Neural progenitor cell (in vitro differentiated cells): ENCODE data around the gene ATL2. TPM values are rescaled to one million over a fixed set of nuclear protein-coding genes. Genes with fewer than 3 reads are reported as not detected.
"Not testable (repeated sequence)": the region's sequence is repeated elsewhere in the genome, so short reads cannot be mapped to it uniquely, and the experiment has no call there.

Experiments used
- DNase-seq: peaks from one replicate; pipeline ENCODE4 v3.0.0-alpha.2; 2016; ENCODE audit warnings: low spot score
- H2AFZ ChIP-seq: fragments of 200-600 bp; sonication (generic); replicated peaks from 2 replicates; pipeline ENCODE4 v1.6.1; 2016; ENCODE audit warnings: antibody characterized with exemption
- H3F3A ChIP-seq: fragments of 200-600 bp; sonication (generic); 2 replicates; pipeline ENCODE4 v1.6.1; 2016; ENCODE audit warnings: antibody characterized with exemption, low read depth
- H3K27ac ChIP-seq: fragments of 200-600 bp; sonication (generic); 2 replicates; pipeline ENCODE4 v1.5.1; 2016; ENCODE audit warnings: mild to moderate bottlenecking
- H3K27me3 ChIP-seq: fragments of 200-600 bp; sonication (generic); 2 replicates; pipeline ENCODE4 v1.6.1; 2016; ENCODE audit warnings: mild to moderate bottlenecking, moderate library complexity
- H3K36me3 ChIP-seq: fragments of 200-600 bp; sonication (generic); 2 replicates; pipeline ENCODE4 v1.5.1; 2016
- H3K4me1 ChIP-seq: fragments of 200-600 bp; sonication (generic); 2 replicates; pipeline ENCODE4 v1.6.1; 2016; ENCODE audit warnings: mixed run types
- H3K4me2 ChIP-seq: fragments of 200-600 bp; sonication (generic); 2 replicates; pipeline ENCODE4 v1.6.1; 2016
- H3K4me3 ChIP-seq: fragments of 200-600 bp; sonication (generic); 2 replicates; pipeline ENCODE4 v1.5.1; 2016
- H3K79me2 ChIP-seq: fragments of 200-600 bp; sonication (generic); 2 replicates; pipeline ENCODE4 v1.6.1; 2016; ENCODE audit warnings: low read depth
- H3K9ac ChIP-seq: fragments of 200-600 bp; sonication (generic); 2 replicates; pipeline ENCODE4 v1.6.1; 2016
- H3K9me3 ChIP-seq: fragments of 200-600 bp; sonication (generic); 2 replicates; pipeline ENCODE4 v1.5.1; 2016; ENCODE audit warnings: low read depth
- H4K20me1 ChIP-seq: fragments of 200-600 bp; sonication (generic); 2 replicates; pipeline ENCODE4 v1.6.1; 2016; ENCODE audit warnings: low read depth
- H3K27ac Mint-ChIP-seq: 3 replicates; pipeline ENCODE4 v1.8.0; 2021; ENCODE audit warnings: mixed read lengths
- H3K27me3 Mint-ChIP-seq: 2 replicates; pipeline ENCODE4 v1.8.0; 2022; ENCODE audit warnings: low read depth, mild to moderate bottlenecking, inconsistent platforms, moderate library complexity, mixed read lengths; ENCODE audit not compliant: insufficient read depth
- H3K36me3 Mint-ChIP-seq: 3 replicates; pipeline ENCODE4 v1.8.0; 2021; ENCODE audit warnings: mixed read lengths
- H3K4me1 Mint-ChIP-seq: 3 replicates; pipeline ENCODE4 v1.8.0; 2021; ENCODE audit warnings: mixed read lengths
- H3K4me3 Mint-ChIP-seq: 3 replicates; pipeline ENCODE4 v1.8.0; 2021; ENCODE audit warnings: mild to moderate bottlenecking, moderate library complexity, mixed read lengths
- H3K9me3 Mint-ChIP-seq: 3 replicates; pipeline ENCODE4 v1.8.0; 2020; ENCODE audit warnings: mixed read lengths
- EZH2 ChIP-seq: fragments of 200-600 bp; sonication (generic); IDR thresholded peaks from 2 replicates; pipeline ENCODE4 v1.6.1; 2017; ENCODE audit warnings: antibody characterized with exemption, mild to moderate bottlenecking, moderate library complexity
- EZH2phosphoT487 ChIP-seq: fragments of 200-600 bp; sonication (generic); IDR thresholded peaks from 2 replicates; pipeline ENCODE4 v1.6.1; 2017; ENCODE audit warnings: antibody characterized with exemption
- total RNA-seq: library from RNA; depleted of rRNA; stranded (reverse); fragments of >200 nt; gene quantifications from 2 replicates; pipeline ENCODE4 v1.2.3, GENCODE V29; 2015; ENCODE audit warnings: low replicate concordance
- TF ChIP-seq, protein P1 (sequence below): fragments of 200-600 bp; sonication (generic); IDR thresholded peaks from 2 replicates; pipeline ENCODE4 v1.5.1; 2017; ENCODE audit warnings: antibody characterized with exemption, mild to moderate bottlenecking

Gene ATL2
- total RNA-seq, 1 donor from 2014 or later, result 203 TPM

DNA sequence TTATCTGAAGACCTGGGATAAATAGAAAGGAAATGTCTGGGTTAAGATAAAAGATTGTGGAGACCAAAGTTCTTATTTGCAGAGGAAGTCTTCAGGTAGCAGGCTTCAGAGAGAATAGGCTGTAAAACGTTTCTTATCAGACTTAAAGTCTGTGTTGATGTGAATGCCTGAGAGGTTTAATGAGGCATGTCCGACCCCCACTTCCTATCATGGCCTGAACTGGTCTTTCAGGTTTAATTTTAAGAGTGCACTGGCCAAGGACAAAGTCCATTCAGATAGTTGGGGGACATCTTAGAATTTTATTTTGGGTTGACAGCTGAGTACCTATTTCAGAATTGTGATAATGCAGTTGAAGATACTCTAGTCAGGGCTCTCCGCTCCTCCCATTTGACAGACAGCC is 92.1 kb downstream of the ATL2 start:
- no peaks in the 10 kb centered on the region for H4K20me1 ChIP-seq
- no peak overlapping the region for H3K27ac Mint-ChIP-seq
- H2AFZ ChIP-seq, result no peak overlapping the region
- no peaks in the 10 kb centered on the region for H3K79me2 ChIP-seq
- no peak overlapping the region for H3K4me3 ChIP-seq
- H3K4me1 ChIP-seq, result no peaks in the 10 kb centered on the region
- H3K27ac ChIP-seq, result no peak overlapping the region
- H3K9me3 Mint-ChIP-seq, result no peaks in the 10 kb centered on the region
- H3K4me3 Mint-ChIP-seq, result no peak overlapping the region
- no peak for DNase-seq
- no peak overlapping the region for H3K9ac ChIP-seq
- H3K27me3 ChIP-seq, result no peaks in the 10 kb centered on the region
- TF ChIP-seq EZH2phosphoT487 (no peak), EZH2 (no peak)
- TF ChIP-seq, protein P1, sequence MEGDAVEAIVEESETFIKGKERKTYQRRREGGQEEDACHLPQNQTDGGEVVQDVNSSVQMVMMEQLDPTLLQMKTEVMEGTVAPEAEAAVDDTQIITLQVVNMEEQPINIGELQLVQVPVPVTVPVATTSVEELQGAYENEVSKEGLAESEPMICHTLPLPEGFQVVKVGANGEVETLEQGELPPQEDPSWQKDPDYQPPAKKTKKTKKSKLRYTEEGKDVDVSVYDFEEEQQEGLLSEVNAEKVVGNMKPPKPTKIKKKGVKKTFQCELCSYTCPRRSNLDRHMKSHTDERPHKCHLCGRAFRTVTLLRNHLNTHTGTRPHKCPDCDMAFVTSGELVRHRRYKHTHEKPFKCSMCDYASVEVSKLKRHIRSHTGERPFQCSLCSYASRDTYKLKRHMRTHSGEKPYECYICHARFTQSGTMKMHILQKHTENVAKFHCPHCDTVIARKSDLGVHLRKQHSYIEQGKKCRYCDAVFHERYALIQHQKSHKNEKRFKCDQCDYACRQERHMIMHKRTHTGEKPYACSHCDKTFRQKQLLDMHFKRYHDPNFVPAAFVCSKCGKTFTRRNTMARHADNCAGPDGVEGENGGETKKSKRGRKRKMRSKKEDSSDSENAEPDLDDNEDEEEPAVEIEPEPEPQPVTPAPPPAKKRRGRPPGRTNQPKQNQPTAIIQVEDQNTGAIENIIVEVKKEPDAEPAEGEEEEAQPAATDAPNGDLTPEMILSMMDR, result no peak
- H3K36me3 ChIP-seq, result no peaks in the 10 kb centered on the region
- no peaks in the 10 kb centered on the region for H3K9me3 ChIP-seq
- no peaks in the 10 kb centered on the region for H3F3A ChIP-seq
- no peak overlapping the region for H3K4me2 ChIP-seq
- no peaks in the 10 kb centered on the region for H3K4me1 Mint-ChIP-seq
- peaks cover 2% of the 10 kb centered on the region for H3K27me3 Mint-ChIP-seq
- H3K36me3 Mint-ChIP-seq, result no peaks in the 10 kb centered on the region

DNA sequence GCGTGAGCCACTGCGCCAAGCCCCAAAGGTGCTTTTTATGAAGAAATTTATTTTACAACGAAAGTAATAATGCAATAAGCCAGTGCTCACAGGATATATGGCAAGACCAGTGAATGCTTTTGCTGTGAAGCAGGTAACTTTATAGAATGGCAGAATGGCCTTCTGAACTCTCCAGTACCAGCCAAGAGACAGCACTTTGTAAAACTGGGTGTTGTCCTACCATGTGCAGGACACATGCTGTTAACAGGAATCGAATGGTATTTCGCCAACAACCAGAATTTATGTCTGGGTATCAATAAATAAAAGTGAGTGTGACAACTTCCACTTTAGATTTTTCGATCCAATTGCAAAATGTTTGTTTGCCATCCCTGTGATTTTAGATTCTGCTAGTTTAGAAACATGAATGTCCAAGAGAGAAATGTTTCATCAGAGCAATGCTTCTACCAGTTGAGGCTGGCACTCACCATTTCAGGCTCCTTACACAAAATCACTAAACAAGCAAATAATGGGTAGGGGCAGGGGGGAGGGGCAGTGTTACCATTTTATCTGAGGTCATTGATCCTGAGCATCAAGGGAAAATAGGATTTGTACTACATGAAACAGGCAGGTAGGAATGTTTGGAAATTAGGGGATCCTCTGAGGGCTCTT is 95.9 kb downstream of the ATL2 start:
- H3K27me3 ChIP-seq, result no peaks in the 10 kb centered on the region
- H3F3A ChIP-seq, result peaks cover 17% of the 10 kb centered on the region
- H3K4me1 Mint-ChIP-seq, result peaks cover 13% of the 10 kb centered on the region
- H3K27me3 Mint-ChIP-seq, result no peaks in the 10 kb centered on the region
- no peaks in the 10 kb centered on the region for H3K4me1 ChIP-seq
- no peak overlapping the region for H3K9ac ChIP-seq
- no peak overlapping the region for H3K4me3 Mint-ChIP-seq
- no peak for DNase-seq
- no peak overlapping the region for H3K4me2 ChIP-seq
- no peak overlapping the region for H2AFZ ChIP-seq
- peaks cover 11% of the 10 kb centered on the region for H3K9me3 Mint-ChIP-seq
- H3K4me3 ChIP-seq, result no peak overlapping the region
- no peak overlapping the region for H3K27ac Mint-ChIP-seq
- no peak overlapping the region for H3K27ac ChIP-seq
- TF ChIP-seq, protein P1, result no peak
- TF ChIP-seq EZH2, result no peak
- TF ChIP-seq EZH2phosphoT487, result no peak
- H3K36me3 ChIP-seq, result no peaks in the 10 kb centered on the region
- H3K9me3 ChIP-seq, result no peaks in the 10 kb centered on the region
- no peaks in the 10 kb centered on the region for H4K20me1 ChIP-seq
- peaks cover 3% of the 10 kb centered on the region for H3K36me3 Mint-ChIP-seq
- no peaks in the 10 kb centered on the region for H3K79me2 ChIP-seq

DNA sequence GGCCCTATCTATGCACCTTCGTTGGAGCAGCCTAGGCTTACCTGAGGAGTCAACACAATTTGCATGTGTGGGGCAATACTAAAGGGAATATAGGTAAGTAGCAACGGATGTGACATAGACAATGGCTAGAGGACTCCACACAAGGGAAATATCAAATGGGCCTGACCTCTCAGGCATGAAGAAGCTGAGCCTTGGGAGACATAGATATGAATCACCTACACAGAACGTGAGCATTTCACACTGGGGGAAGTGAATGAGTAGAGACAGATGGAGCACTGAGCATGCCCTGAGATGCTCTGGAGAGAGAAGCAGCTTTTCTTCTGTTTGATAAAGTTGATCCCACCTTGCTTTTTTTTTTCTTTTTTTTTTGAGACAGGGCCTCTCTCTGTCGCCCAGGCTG is 97.9 kb downstream of the ATL2 start:
- TF ChIP-seq, protein P1, result no peak
- TF ChIP-seq EZH2phosphoT487 (no peak), EZH2 (no peak)

DNA sequence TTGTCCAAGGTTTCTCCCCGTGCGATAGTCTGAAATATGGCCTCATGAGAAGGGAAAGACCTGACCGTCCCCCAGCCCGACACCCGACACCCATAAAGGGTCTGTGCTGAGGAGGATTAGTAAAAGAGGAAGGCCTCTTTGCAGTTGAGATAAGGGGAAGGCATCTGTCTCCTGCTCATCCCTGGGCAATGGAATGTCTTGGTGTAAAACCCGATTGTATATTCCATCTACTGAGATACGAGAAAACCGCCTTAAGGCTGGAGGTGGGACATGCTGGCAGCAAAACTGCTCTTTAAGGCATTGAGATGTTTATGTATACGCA is 99.0 kb downstream of the ATL2 start:
- H3K4me3 Mint-ChIP-seq, H3K4me3 ChIP-seq, DNase-seq, H4K20me1 ChIP-seq, H3K79me2 ChIP-seq, H3K27me3 ChIP-seq, H3K36me3 ChIP-seq, H3K4me1 ChIP-seq, H3K9me3 ChIP-seq, H3K27ac Mint-ChIP-seq, H3K27ac ChIP-seq, H3K27me3 Mint-ChIP-seq, H3K36me3 Mint-ChIP-seq, H3K9ac ChIP-seq: not testable (repeated sequence)
- peaks cover 11% of the 10 kb centered on the region for H3K9me3 Mint-ChIP-seq
- Histone ChIP-seq H3K4me2 (peak overlapping the region; percentile 48), H3F3A (peaks cover 17% of the 10 kb centered on the region), H2AFZ (peak overlapping the region; percentile 45)
- peaks cover 18% of the 10 kb centered on the region for H3K4me1 Mint-ChIP-seq

More for the DNA sequence above, 97.9 kb downstream of the ATL2 start:
- Histone ChIP-seq H3K4me3 (no peak overlapping the region), H3K9ac (no peak overlapping the region), H3K4me1 (no peaks in the 10 kb centered on the region), H3K79me2 (no peaks in the 10 kb centered on the region), H3K36me3 (no peaks in the 10 kb centered on the region), H3F3A (peaks cover 17% of the 10 kb centered on the region), H3K27me3 (no peaks in the 10 kb centered on the region), H3K9me3 (peaks cover 3% of the 10 kb centered on the region), H4K20me1 (no peaks in the 10 kb centered on the region), H2AFZ (no peak overlapping the region), H3K4me2 (no peak overlapping the region), H3K27ac (no peak overlapping the region)
- Mint-ChIP-seq H3K27ac (no peak overlapping the region), H3K4me3 (no peak overlapping the region), H3K27me3 (peaks cover 2% of the 10 kb centered on the region), H3K4me1 (peaks cover 15% of the 10 kb centered on the region), H3K36me3 (peaks cover 3% of the 10 kb centered on the region), H3K9me3 (peaks cover 11% of the 10 kb centered on the region)
- DNase-seq, result no peak
